Left lung (tissue), 10 donors: ENCODE measurements around the gene IRF2. TPM values are rescaled to one million over a fixed set of nuclear protein-coding genes. Genes with fewer than 3 reads are reported as not detected.

Source experiments
- ATAC-seq: fragments of 200-7000 bp; cut with Tn5 transposase; one replicate; pipeline ENCODE4 v1.9.1; 2020; ENCODE audit warnings: moderate library complexity
- DNase-seq, 4 donors: peaks; one replicate each; pipeline ENCODE4 v3.0.0-alpha.2; 2013 to 2020
- H3K27ac ChIP-seq, 2 donors: fragments of 200-600 bp; sonication (generic) in 1 of 2; one replicate each; pipeline versions ENCODE4 v1.5.0 to v1.8.0; 2020 to 2021
- H3K27me3 ChIP-seq, 2 donors: fragments of 200-600 bp; sonication (generic) in 1 of 2; one replicate each; pipeline versions ENCODE4 v1.5.0 to v1.8.0; 2020 to 2021
- H3K36me3 ChIP-seq, 2 donors: fragments of 200-600 bp; sonication (generic) in 1 of 2; one replicate each; pipeline versions ENCODE4 v1.5.0 to v1.8.0; 2020 to 2021
- H3K4me1 ChIP-seq, 2 donors: fragments of 200-600 bp; one replicate each; pipeline ENCODE4 v1.8.0; 2021
- H3K4me3 ChIP-seq, 2 donors: fragments of 200-600 bp; sonication (generic) in 1 of 2; one replicate each; pipeline versions ENCODE4 v1.5.0 to v1.8.0; 2020 to 2021; ENCODE audit warnings: mild to moderate bottlenecking in 1 of 2
- H3K9me3 ChIP-seq, 2 donors: fragments of 200-600 bp; sonication (generic) in 1 of 2; one replicate each; pipeline versions ENCODE4 v1.5.0 to v1.8.0; 2020 to 2021
- CTCF ChIP-seq, 2 donors: fragments of 200-600 bp; sonication (generic) in 1 of 2; IDR thresholded peaks; one replicate each; pipeline versions ENCODE4 v1.5.0 to v1.8.0; 2021; ENCODE audit warnings: antibody characterized with exemption in 2 of 2
- intact Hi-C, 2 donors: fragments of 100-400 bp; cut with DNase I; formaldehyde crosslinking; loops; one replicate each; pipeline versions ENCODE4 v1.11.2 to v1.14.2; 2022
- polyA plus RNA-seq, 6 donors: library from polyadenylated mRNA; unstranded; fragments of 120-200 nt; gene quantifications; one replicate each; pipeline ENCODE4 v1.2.1, GENCODE V29; 2013; ENCODE audit not compliant: insufficient read length in 6 of 6
- total RNA-seq, 2 donors: library from RNA; stranded (reverse); fragmentation: NEBNext Ultra II Directional; extraction: Animal tissue kit (Norgen Biotek cat#: 25700); gene quantifications; one replicate each; pipeline ENCODE4 v1.2.1, GENCODE V29; 2021
- donor health status: DM: no; HTN: yes; CAD: no.
- donor health status: DM: no; HTN: no; CAD: no.

Gene IRF2
- total and polyA plus RNA-seq, 8 donors: 32.8 to 50.2 (median 47.0) TPM

GRCh38 chr4:184457535-184458249, 16.7 kb downstream of the IRF2 start:
- Histone ChIP-seq H3K36me3 (peaks cover 0 to 8% of the 10 kb centered on the region in 2 donors), H3K4me3 (no peak overlapping the region), H3K9me3 (no peaks in the 10 kb centered on the region), H3K27me3 (no peaks in the 10 kb centered on the region), H3K27ac (no peak overlapping the region), H3K4me1 (peaks cover 11 to 88% of the 10 kb centered on the region in 2 donors)
- DNase-seq (no peak), ATAC-seq (no peak)
- intact Hi-C loops: no loop called here
- no peak for TF ChIP-seq CTCF (IDR thresholded peaks at IDR 0.05)

GRCh38 chr4:184456337-184456736, 18.0 kb downstream of the IRF2 start:
- Histone ChIP-seq H3K4me1 (peaks cover 16 to 88% of the 10 kb centered on the region in 2 donors), H3K4me3 (no peak overlapping the region), H3K36me3 (peaks cover 0 to 8% of the 10 kb centered on the region in 2 donors), H3K27ac (no peak overlapping the region), H3K9me3 (no peaks in the 10 kb centered on the region), H3K27me3 (no peaks in the 10 kb centered on the region)
- ATAC-seq (no peak), DNase-seq (peak in 1 of 4 donors; percentile 72)
- intact Hi-C loops: no loop called here
- no peak for TF ChIP-seq CTCF (IDR thresholded peaks at IDR 0.05)

DNA sequence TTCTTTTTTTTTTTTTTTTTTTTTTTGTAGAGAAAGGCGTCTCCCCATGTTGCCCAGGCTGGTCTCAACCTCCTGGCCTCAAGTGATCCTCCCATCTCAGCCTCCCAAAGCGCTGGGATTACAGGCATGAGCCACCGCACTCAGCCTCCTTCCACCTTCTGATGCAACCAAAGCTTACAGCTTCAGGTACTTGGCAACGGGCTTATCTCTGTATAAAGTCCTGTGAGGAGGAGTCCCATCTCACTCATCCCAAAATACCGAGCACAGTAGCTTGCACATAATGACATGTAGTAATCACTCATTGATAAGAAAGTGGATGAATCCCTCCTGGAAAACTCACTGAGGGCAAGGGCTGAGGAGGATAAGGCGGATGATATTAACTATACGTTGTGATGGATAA, 19.1 kb downstream of the IRF2 start:
- H3K4me1 ChIP-seq: peaks cover 23 to 88% of the 10 kb centered on the region in 2 donors

GRCh38 chr4:184453365-184454160, 20.8 kb downstream of the IRF2 start:
- H3K4me3 ChIP-seq: no peak overlapping the region
- TF ChIP-seq CTCF (IDR thresholded peaks at IDR 0.05): no peak
- ATAC-seq: peak; percentile 88
- no peaks in the 10 kb centered on the region for H3K27me3 ChIP-seq
- peak overlapping the region; percentile 54 to 79 for H3K27ac ChIP-seq
- peaks cover 23 to 88% of the 10 kb centered on the region in 2 donors for H3K4me1 ChIP-seq
- H3K36me3 ChIP-seq: peaks cover 0 to 8% of the 10 kb centered on the region in 2 donors
- DNase-seq: peak in 2 of 4 donors; percentile 65 to 71
- intact Hi-C loops: no loop called here
- H3K9me3 ChIP-seq: no peaks in the 10 kb centered on the region

More for the DNA sequence above, 19.1 kb downstream of the IRF2 start:
- Histone ChIP-seq H3K9me3 (no peaks in the 10 kb centered on the region), H3K36me3 (peaks cover 0 to 8% of the 10 kb centered on the region in 2 donors), H3K4me3 (no peak overlapping the region), H3K27me3 (no peaks in the 10 kb centered on the region), H3K27ac (no peak overlapping the region)
- no peak for TF ChIP-seq CTCF (IDR thresholded peaks at IDR 0.05)
- DNase-seq (no peak), ATAC-seq (no peak)
- intact Hi-C loops: no loop called here

GRCh38 chr4:184452740-184453139, 21.6 kb downstream of the IRF2 start:
- no peak for DNase-seq
- Histone ChIP-seq H3K9me3 (no peaks in the 10 kb centered on the region), H3K27ac (peak overlapping the region in 1 of 2 donors; percentile 79), H3K36me3 (peaks cover 0 to 8% of the 10 kb centered on the region in 2 donors), H3K27me3 (no peaks in the 10 kb centered on the region), H3K4me3 (no peak overlapping the region), H3K4me1 (peaks cover 28 to 90% of the 10 kb centered on the region in 2 donors)
- TF ChIP-seq CTCF (IDR thresholded peaks at IDR 0.05): no peak
- no peak for ATAC-seq
- intact Hi-C loops: no loop called here
